Mesodermal cell (in vitro differentiated cells): ENCODE results near the gene GCNT1.

Source experiments
- H3K27ac ChIP-seq: 2 replicates; pipeline ENCODE4 v1.7.0; 2013; ENCODE audit warnings: mild to moderate bottlenecking, low read depth, low read length, moderate library complexity; ENCODE audit not compliant: severe bottlenecking
- H3K36me3 ChIP-seq: 2 replicates; pipeline ENCODE4 v1.7.1; 2013; ENCODE audit warnings: mild to moderate bottlenecking, low read length, moderate library complexity; ENCODE audit not compliant: control insufficient read depth, insufficient read depth
- H3K4me1 ChIP-seq: one replicate; pipeline ENCODE4 v1.7.1; 2013; ENCODE audit warnings: mild to moderate bottlenecking, low read length; ENCODE audit not compliant: insufficient read depth, control insufficient read depth, poor library complexity, severe bottlenecking
- H3K4me3 ChIP-seq: 2 replicates; pipeline ENCODE4 v1.7.0; 2013; ENCODE audit warnings: low read length, control low read depth, mild to moderate bottlenecking; ENCODE audit not compliant: insufficient read depth, poor library complexity, severe bottlenecking; ENCODE audit errors: extremely low read depth
- H3K9me3 ChIP-seq: 2 replicates; pipeline ENCODE4 v1.7.1; 2013; ENCODE audit warnings: mild to moderate bottlenecking, low read length, moderate library complexity; ENCODE audit not compliant: control insufficient read depth
- WGBS, 2 experiments: methylation state at CpG; one replicate each; pipeline ENCODE4 v1.1.5; 2013; ENCODE audit warnings: missing lambda C conversion rate in 2 of 2; ENCODE audit not compliant: insufficient coverage in 2 of 2; 5-methylcytosine and 5-hydroxymethylcytosine counted together

Gene GCNT1

DNA sequence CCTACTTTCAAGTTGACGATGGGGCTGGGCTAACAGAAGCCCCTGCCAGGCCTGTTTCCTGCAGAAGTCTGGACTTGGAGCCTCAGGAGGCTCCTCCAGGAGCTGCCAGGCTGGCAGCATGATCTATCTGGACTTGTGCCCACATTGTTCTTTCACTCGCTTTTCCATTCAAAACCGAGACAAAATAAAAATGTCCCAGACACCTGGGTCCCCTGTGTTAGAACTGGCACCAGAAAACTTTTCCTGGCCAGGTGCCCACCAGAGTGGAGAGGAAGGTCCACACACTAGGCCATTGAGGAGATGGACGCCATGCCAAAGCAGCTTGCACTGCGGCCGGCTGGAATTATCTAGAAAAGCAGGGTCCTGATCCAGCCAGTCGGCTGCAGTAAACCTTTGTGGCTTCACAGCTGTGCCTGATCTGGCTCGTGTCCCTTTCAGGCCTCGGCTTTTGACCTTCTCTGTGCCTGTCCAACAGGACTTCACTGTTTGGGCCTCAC is 78.2 kb downstream of the GCNT1 start:
- 91 to 95% methylated on average over 6 to 7 of the region's 9 CpGs for WGBS, 2 experiments
- Histone ChIP-seq H3K27ac (no peak overlapping the region), H3K9me3 (no peaks in the 10 kb centered on the region), H3K4me1 (peaks cover 10% of the 10 kb centered on the region), H3K4me3 (no peak overlapping the region), H3K36me3 (no peaks in the 10 kb centered on the region)

DNA sequence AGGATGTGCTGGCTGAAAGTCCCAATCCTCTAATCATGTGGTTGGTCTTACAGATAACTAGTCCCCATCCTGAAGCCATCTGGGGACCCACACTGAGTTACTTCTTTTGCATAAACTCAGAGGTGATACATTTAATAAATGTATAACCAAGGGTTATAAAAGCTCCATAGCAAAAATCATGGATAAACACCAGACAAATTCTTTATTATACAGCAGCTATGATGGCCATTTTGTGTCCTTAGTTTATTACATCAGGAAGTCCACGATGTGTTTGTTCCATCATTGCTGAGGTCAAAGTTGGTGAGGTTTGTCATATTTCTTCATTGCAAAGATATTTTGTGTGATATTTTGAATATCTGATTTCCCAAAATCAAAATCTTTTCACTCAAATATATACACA is 80.2 kb downstream of the GCNT1 start:
- peaks cover 10% of the 10 kb centered on the region for H3K4me1 ChIP-seq
- WGBS, 2 experiments: no CpG with 5 or more reads among the region's 1 CpG
- no peaks in the 10 kb centered on the region for H3K36me3 ChIP-seq
- no peaks in the 10 kb centered on the region for H3K9me3 ChIP-seq
- H3K27ac ChIP-seq: no peak overlapping the region
- H3K4me3 ChIP-seq: no peak overlapping the region

DNA sequence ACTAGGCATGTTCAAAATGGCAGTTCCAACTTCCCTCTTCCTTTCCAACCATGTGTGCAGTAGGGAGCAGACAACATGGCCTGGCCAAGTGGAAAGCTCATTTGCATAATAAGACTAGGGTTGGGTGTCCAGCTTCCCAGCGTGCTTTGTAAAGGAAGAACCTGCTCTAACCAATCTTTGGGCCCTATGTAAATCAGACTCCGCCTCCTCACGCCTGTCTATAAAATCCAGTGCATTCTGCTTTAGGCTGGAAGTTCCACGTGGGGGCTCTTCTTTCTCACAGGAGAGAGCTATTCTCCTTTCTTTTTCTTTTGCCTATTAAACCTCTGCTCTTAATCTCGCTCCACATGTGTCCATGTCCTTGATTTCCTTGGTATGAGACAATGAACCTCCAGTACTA is 83.4 kb downstream of the GCNT1 start:
- Histone ChIP-seq H3K36me3 (no peaks in the 10 kb centered on the region), H3K4me1 (peaks cover 10% of the 10 kb centered on the region), H3K4me3 (no peak overlapping the region), H3K9me3 (no peaks in the 10 kb centered on the region), H3K27ac (no peak overlapping the region)
- WGBS, 2 experiments: 88 to 94% methylated on average over 4 to 5 of the region's 5 CpGs

DNA sequence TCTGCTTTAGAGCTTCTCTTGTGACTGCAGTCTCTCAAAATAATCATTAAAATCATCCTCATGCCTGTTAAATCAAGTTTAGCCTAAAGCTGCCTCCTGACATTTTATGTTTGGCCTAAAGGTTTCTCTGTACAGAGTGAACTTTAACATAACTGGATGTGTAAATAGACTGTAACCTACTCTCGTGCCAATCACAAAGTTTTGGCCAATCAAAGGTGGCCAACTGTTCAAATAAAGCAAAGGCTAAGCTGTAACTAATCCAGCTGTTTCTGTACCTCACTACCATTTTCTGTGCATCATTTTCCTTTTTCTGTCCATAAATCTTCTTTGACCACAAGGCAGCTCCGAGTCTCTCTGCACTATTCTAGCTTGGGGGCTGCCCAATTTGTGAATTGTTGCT is 86.2 kb downstream of the GCNT1 start:
- Histone ChIP-seq H3K4me3 (no peak overlapping the region), H3K9me3 (no peaks in the 10 kb centered on the region), H3K27ac (no peak overlapping the region), H3K36me3 (no peaks in the 10 kb centered on the region), H3K4me1 (no peaks in the 10 kb centered on the region)
- 75 to 90% methylated on average over 1 of the region's 2 CpGs for WGBS, 2 experiments

DNA sequence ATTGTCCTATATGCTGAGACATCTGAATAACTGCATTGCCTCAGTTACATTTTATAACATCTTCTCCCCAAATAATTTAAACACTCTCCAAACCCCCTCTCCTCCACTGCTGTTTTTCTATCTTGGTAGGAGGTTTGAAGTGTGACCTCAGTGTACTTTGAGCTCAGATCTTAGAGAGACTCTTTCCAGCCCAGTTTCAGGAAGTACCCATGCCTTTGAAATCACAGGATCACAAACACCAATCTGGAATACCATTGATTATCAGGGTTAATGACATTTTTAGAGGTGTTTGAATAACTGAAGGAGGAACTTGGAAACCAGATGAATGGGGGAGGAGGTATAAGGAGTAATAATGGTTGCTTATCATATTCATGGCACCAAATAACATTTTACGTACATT is 93.2 kb downstream of the GCNT1 start:
- no peaks in the 10 kb centered on the region for H3K36me3 ChIP-seq
- H3K4me1 ChIP-seq: peaks cover 3% of the 10 kb centered on the region
- no CpG with 5 or more reads among the region's 1 CpG for WGBS, 2 experiments
- no peaks in the 10 kb centered on the region for H3K9me3 ChIP-seq
- H3K4me3 ChIP-seq: no peak overlapping the region
- no peak overlapping the region for H3K27ac ChIP-seq

DNA sequence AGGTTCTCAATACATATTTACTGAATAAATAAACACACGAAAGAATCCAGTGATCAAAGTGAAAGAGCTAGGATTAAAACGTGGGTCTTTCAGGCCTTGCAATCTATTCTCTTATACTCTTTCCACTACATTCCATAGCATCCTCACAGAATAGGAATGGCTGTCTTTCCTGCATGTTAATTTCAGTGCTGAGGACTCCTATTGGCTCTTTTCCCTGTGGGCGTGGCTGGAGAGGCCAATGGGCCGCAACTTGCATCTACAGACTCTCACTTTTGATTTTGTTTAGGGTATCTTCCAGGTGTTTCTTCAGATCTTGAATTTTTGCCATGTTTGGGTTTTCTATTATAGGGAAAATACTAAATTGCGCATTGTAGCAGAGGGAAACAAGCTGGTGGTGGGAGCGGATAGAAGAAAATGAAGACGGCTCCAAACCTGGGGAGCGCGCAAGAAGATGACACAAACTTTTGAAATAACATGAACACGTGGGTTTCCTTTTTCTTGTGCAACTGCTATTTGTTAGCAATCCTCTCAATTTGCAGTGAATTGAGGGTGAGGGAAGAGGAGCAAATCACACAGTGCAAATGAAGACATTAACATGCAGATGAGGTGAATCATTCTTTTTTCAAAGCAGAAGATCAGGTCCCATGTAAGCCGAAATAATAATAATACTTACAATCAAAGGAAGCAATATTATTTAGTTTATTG is 93.9 kb downstream of the GCNT1 start:
- no peak overlapping the region for H3K27ac ChIP-seq
- H3K36me3 ChIP-seq: no peaks in the 10 kb centered on the region
- WGBS, 2 experiments: 82 to 87% methylated on average over 8 of the region's 11 CpGs
- no peak overlapping the region for H3K4me3 ChIP-seq
- H3K4me1 ChIP-seq: peaks cover 3% of the 10 kb centered on the region
- no peaks in the 10 kb centered on the region for H3K9me3 ChIP-seq

DNA sequence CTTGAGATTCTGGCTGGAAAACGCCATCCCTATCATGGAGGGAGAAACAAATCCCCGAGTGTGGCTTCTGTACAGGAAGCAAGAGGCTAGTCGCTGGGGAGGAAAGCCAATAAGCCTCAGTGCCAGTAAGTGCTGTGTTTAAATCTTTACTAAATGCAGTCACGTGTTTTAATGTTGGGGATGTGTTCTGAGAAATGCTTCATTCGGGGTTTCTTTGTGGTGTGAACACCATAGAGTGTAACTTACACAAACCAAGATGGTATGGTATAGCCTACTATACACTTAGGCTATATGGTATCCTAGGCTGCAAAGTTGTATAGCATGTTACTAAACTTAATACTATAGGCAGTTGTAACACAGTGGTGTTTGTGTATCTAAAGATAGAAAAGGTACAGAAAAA is 94.7 kb downstream of the GCNT1 start:
- 87 to 88% methylated on average over 3 to 4 of the region's 5 CpGs for WGBS, 2 experiments
- Histone ChIP-seq H3K9me3 (no peaks in the 10 kb centered on the region), H3K4me3 (no peak overlapping the region), H3K27ac (no peak overlapping the region), H3K36me3 (no peaks in the 10 kb centered on the region), H3K4me1 (peaks cover 3% of the 10 kb centered on the region)
